HepG2 (cell line): ENCODE results near the gene MVB12A. TPM values are rescaled to one million over a fixed set of nuclear protein-coding genes. Genes with fewer than 3 reads are reported as not detected.

Experiments used
- CEBPG ChIP-seq: IDR thresholded peaks from 2 replicates; pipeline ENCODE4 v1.6.1; 2016
- ERF ChIP-seq: IDR thresholded peaks from 2 replicates; pipeline ENCODE4 v1.6.1; 2018; ENCODE audit warnings: missing biosample characterization, missing genetic modification reagents
- HNF4G ChIP-seq, 2 experiments: sonication (generic) in 1 of 2; formaldehyde crosslinking in 1 of 2; IDR thresholded peaks; 2 replicates each; pipeline versions ENCODE4 v1.4.0 to v1.6.1; 2011 to 2020; ENCODE audit warnings: borderline replicate concordance in 2 of 2, low read depth in 2 of 2, mild to moderate bottlenecking in 2 of 2, low read length in 1 of 2, missing genetic modification reagents in 1 of 2, moderate library complexity in 1 of 2
- MATR3 ChIP-seq: sonication (generic); formaldehyde crosslinking; IDR thresholded peaks from 2 replicates; pipeline ENCODE4 v1.4.0; 2020; ENCODE audit warnings: missing genetic modification reagents
- MBNL3 ChIP-seq: fragments of 250-450 bp; sonication (Bioruptor Pico); conservative IDR thresholded peaks from 2 replicates; pipeline ENCODE4 v1.8.0; 2022; ENCODE audit warnings: mild to moderate bottlenecking, inconsistent platforms
- PTBP1 ChIP-seq: fragments of 200-400 bp; formaldehyde crosslinking; IDR thresholded peaks from 2 replicates; pipeline ENCODE4 v1.6.1; 2018; ENCODE audit warnings: low read length, low read depth; ENCODE audit not compliant: poor library complexity, severe bottlenecking
- SIN3A ChIP-seq: IDR thresholded peaks from 2 replicates; pipeline ENCODE4 v1.6.1; 2011; ENCODE audit warnings: low read depth, mild to moderate bottlenecking, control low read depth, low read length, borderline replicate concordance
- ZNF24 ChIP-seq: fragments of 450-650 bp; IDR thresholded peaks from 2 replicates; pipeline ENCODE4 v1.6.1; 2017; ENCODE audit warnings: antibody characterized with exemption, mild to moderate bottlenecking
- ZNF329 ChIP-seq: sonication (generic); formaldehyde crosslinking; IDR thresholded peaks from 2 replicates; pipeline ENCODE4 v1.9.0; 2021; ENCODE audit warnings: low read depth, mild to moderate bottlenecking, missing genetic modification reagents
- ZNF549 ChIP-seq: sonication (generic); formaldehyde crosslinking; IDR thresholded peaks from 2 replicates; pipeline ENCODE4 v1.5.0; 2020; ENCODE audit warnings: missing genetic modification reagents
- polyA plus RNA-seq, 8 experiments: library from polyadenylated mRNA; depleted of rRNA in 3 of 8; stranded (reverse) in 7 of 8; unstranded in 1 of 8; fragments of >200 nt; fragmentation: Illumina TruSeq in 4 of 8; extraction: Trizol in 4 of 8; gene quantifications; 2 replicates each; pipeline versions ENCODE4 v1.2.1 to v1.2.3, GENCODE V29; 2011 to 2016; ENCODE audit warnings: low read depth in 4 of 8, missing spikeins in 1 of 8, mixed read lengths in 1 of 8; ENCODE audit not compliant: insufficient read depth in 1 of 8
- total RNA-seq, 5 experiments: library from RNA; depleted of rRNA; stranded (reverse); fragments of >200 nt; fragmentation: Illumina TruSeq; extraction: Trizol; gene quantifications; 2 replicates each; pipeline ENCODE4 v1.2.3, GENCODE V29; 2016; ENCODE audit warnings: low read depth in 1 of 5
- TF ChIP-seq, protein P1 (sequence below): sonication (generic); formaldehyde crosslinking; IDR thresholded peaks from 2 replicates; pipeline ENCODE4 v1.5.0; 2020; ENCODE audit warnings: mild to moderate bottlenecking, missing genetic modification reagents, borderline replicate concordance
- TF ChIP-seq, protein P2 (sequence below): sonication (generic); formaldehyde crosslinking; IDR thresholded peaks from 2 replicates; pipeline ENCODE4 v1.5.0; 2020; ENCODE audit warnings: mild to moderate bottlenecking, missing genetic modification reagents
- TF ChIP-seq, protein P3 (sequence below): sonication (generic); formaldehyde crosslinking; IDR thresholded peaks from 2 replicates; pipeline ENCODE4 v1.5.1; 2020; ENCODE audit warnings: missing genetic modification reagents, mild to moderate bottlenecking, borderline replicate concordance
- TF ChIP-seq, protein P4 (sequence below): sonication (generic); formaldehyde crosslinking; IDR thresholded peaks from 2 replicates; pipeline ENCODE4 v1.5.0; 2020; ENCODE audit warnings: missing genetic modification reagents

The MVB12A gene
- total and polyA plus RNA-seq, 2 of the 13 experiments (the other 11 are each of a cell fraction or from before 2014, with no cell fraction given) = 35.7 to 36.1 TPM

DNA sequence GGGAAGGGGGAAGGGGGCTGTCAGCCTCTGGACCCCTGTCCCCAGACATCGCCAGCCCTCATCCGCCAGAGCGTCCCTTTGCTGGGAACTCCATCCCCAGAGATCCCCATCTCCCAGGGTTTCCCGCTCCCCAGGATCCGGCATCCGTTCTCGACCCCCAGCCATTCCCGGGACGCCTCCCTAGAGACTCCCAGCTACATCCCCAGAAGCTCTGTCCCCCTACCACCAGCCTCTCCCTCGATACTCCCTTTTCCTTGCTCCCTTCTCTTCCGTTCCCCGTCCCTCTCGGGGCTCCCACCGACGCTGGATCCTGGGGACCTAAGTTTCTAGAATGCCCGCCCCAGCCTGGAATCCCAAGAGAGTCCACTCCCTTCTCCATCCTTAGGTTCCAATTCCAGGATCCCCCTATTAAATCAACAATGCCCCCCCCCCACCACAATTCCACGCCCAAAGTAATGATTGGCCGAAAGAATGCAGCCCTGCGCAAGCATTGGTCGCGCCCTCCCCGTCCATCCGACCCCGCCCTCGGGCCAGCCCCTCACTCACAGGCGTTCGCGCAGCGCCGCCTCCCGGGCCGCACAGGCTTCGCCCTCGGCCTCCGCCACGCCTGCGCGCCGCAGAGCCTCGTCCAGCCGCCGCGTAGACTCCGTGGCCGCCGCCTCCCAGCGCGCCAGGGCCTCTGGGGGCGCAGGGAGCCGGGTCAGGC lies 29.0 kb upstream of the MVB12A start (continued):
- TF ChIP-seq, protein P1, sequence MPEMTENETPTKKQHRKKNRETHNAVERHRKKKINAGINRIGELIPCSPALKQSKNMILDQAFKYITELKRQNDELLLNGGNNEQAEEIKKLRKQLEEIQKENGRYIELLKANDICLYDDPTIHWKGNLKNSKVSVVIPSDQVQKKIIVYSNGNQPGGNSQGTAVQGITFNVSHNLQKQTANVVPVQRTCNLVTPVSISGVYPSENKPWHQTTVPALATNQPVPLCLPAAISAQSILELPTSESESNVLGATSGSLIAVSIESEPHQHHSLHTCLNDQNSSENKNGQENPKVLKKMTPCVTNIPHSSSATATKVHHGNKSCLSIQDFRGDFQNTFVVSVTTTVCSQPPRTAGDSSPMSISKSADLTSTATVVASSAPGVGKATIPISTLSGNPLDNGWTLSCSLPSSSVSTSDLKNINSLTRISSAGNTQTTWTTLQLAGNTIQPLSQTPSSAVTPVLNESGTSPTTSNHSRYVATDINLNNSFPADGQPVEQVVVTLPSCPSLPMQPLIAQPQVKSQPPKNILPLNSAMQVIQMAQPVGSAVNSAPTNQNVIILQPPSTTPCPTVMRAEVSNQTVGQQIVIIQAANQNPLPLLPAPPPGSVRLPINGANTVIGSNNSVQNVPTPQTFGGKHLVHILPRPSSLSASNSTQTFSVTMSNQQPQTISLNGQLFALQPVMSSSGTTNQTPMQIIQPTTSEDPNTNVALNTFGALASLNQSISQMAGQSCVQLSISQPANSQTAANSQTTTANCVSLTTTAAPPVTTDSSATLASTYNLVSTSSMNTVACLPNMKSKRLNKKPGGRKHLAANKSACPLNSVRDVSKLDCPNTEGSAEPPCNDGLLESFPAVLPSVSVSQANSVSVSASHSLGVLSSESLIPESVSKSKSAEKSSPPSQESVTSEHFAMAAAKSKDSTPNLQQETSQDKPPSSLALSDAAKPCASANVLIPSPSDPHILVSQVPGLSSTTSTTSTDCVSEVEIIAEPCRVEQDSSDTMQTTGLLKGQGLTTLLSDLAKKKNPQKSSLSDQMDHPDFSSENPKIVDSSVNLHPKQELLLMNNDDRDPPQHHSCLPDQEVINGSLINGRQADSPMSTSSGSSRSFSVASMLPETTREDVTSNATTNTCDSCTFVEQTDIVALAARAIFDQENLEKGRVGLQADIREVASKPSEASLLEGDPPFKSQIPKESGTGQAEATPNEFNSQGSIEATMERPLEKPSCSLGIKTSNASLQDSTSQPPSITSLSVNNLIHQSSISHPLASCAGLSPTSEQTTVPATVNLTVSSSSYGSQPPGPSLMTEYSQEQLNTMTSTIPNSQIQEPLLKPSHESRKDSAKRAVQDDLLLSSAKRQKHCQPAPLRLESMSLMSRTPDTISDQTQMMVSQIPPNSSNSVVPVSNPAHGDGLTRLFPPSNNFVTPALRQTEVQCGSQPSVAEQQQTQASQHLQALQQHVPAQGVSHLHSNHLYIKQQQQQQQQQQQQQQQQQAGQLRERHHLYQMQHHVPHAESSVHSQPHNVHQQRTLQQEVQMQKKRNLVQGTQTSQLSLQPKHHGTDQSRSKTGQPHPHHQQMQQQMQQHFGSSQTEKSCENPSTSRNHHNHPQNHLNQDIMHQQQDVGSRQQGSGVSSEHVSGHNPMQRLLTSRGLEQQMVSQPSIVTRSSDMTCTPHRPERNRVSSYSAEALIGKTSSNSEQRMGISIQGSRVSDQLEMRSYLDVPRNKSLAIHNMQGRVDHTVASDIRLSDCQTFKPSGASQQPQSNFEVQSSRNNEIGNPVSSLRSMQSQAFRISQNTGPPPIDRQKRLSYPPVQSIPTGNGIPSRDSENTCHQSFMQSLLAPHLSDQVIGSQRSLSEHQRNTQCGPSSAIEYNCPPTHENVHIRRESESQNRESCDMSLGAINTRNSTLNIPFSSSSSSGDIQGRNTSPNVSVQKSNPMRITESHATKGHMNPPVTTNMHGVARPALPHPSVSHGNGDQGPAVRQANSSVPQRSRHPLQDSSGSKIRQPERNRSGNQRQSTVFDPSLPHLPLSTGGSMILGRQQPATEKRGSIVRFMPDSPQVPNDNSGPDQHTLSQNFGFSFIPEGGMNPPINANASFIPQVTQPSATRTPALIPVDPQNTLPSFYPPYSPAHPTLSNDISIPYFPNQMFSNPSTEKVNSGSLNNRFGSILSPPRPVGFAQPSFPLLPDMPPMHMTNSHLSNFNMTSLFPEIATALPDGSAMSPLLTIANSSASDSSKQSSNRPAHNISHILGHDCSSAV (CRISPR knock-in tag) = no peak
- no peak for TF ChIP-seq CEBPG (CRISPR knock-in tag)
- 0 out of 2 replicates have a peak, but pooled peaks have one; percentile 36 for TF ChIP-seq SIN3A
- TF ChIP-seq ZNF329 (CRISPR knock-in tag) = no peak
- TF ChIP-seq HNF4G (IDR thresholded peaks at IDR 0.05; ENCODE audit: borderline replicate concordance, low read depth, low read length) = no peak
- TF ChIP-seq HNF4G (CRISPR knock-in tag; IDR thresholded peaks at IDR 0.05; ENCODE audit: borderline replicate concordance, low read depth) = no peak
- no peak for TF ChIP-seq PTBP1
- no peak for TF ChIP-seq ZNF24
- 0 out of 2 replicates have a peak, but pooled peaks have one; percentile 22 for TF ChIP-seq ERF
- no peak for TF ChIP-seq MATR3 (CRISPR knock-in tag)
- no peak for TF ChIP-seq ZNF549 (CRISPR knock-in tag)
- TF ChIP-seq, protein P2, sequence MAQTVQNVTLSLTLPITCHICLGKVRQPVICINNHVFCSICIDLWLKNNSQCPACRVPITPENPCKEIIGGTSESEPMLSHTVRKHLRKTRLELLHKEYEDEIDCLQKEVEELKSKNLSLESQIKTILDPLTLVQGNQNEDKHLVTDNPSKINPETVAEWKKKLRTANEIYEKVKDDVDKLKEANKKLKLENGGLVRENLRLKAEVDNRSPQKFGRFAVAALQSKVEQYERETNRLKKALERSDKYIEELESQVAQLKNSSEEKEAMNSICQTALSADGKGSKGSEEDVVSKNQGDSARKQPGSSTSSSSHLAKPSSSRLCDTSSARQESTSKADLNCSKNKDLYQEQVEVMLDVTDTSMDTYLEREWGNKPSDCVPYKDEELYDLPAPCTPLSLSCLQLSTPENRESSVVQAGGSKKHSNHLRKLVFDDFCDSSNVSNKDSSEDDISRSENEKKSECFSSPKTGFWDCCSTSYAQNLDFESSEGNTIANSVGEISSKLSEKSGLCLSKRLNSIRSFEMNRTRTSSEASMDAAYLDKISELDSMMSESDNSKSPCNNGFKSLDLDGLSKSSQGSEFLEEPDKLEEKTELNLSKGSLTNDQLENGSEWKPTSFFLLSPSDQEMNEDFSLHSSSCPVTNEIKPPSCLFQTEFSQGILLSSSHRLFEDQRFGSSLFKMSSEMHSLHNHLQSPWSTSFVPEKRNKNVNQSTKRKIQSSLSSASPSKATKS (CRISPR knock-in tag) = no peak
- TF ChIP-seq, protein P3, sequence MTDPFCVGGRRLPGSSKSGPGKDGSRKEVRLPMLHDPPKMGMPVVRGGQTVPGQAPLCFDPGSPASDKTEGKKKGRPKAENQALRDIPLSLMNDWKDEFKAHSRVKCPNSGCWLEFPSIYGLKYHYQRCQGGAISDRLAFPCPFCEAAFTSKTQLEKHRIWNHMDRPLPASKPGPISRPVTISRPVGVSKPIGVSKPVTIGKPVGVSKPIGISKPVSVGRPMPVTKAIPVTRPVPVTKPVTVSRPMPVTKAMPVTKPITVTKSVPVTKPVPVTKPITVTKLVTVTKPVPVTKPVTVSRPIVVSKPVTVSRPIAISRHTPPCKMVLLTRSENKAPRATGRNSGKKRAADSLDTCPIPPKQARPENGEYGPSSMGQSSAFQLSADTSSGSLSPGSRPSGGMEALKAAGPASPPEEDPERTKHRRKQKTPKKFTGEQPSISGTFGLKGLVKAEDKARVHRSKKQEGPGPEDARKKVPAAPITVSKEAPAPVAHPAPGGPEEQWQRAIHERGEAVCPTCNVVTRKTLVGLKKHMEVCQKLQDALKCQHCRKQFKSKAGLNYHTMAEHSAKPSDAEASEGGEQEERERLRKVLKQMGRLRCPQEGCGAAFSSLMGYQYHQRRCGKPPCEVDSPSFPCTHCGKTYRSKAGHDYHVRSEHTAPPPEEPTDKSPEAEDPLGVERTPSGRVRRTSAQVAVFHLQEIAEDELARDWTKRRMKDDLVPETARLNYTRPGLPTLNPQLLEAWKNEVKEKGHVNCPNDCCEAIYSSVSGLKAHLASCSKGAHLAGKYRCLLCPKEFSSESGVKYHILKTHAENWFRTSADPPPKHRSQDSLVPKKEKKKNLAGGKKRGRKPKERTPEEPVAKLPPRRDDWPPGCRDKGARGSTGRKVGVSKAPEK (CRISPR knock-in tag) = no peak
- TF ChIP-seq, protein P4, sequence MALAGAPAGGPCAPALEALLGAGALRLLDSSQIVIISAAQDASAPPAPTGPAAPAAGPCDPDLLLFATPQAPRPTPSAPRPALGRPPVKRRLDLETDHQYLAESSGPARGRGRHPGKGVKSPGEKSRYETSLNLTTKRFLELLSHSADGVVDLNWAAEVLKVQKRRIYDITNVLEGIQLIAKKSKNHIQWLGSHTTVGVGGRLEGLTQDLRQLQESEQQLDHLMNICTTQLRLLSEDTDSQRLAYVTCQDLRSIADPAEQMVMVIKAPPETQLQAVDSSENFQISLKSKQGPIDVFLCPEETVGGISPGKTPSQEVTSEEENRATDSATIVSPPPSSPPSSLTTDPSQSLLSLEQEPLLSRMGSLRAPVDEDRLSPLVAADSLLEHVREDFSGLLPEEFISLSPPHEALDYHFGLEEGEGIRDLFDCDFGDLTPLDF (CRISPR knock-in tag) = no peak
- TF ChIP-seq MBNL3 (CRISPR knock-in tag) = no peak
